Ascending aorta (tissue), 2 donors: Measurements from ENCODE around the gene MUC5B. TPM values are rescaled to one million over a fixed set of nuclear protein-coding genes. Genes with fewer than 3 reads are reported as not detected.
A peak's percentile ranks its signal among the peaks of the same experiment; 100 is the strongest.

Source experiments
- DNase-seq, 2 donors: peaks; one replicate each; pipeline ENCODE4 v3.0.0-alpha.2; 2019; ENCODE audit warnings: low spot score in 2 of 2
- H3K27ac ChIP-seq, 2 donors: fragments of 200-600 bp; sonication (generic); one replicate each; pipeline ENCODE4 v1.5.1; 2016 to 2017; ENCODE audit warnings: mild to moderate bottlenecking in 1 of 2
- H3K27me3 ChIP-seq: fragments of 200-600 bp; sonication (generic); one replicate; pipeline ENCODE4 v1.5.1; 2017
- H3K36me3 ChIP-seq, 2 donors: fragments of 200-600 bp; sonication (generic); one replicate each; pipeline ENCODE4 v1.5.1; 2016
- H3K4me1 ChIP-seq, 2 donors: fragments of 200-600 bp; sonication (generic); one replicate each; pipeline ENCODE4 v1.5.1; 2016 to 2017; ENCODE audit warnings: mild to moderate bottlenecking in 1 of 2
- H3K4me3 ChIP-seq, 2 donors: fragments of 200-600 bp; sonication (generic); one replicate each; pipeline ENCODE4 v1.5.1; 2016 to 2017; ENCODE audit warnings: mild to moderate bottlenecking in 1 of 2
- H3K9me3 ChIP-seq, 2 donors: fragments of 200-600 bp; sonication (generic); one replicate each; pipeline ENCODE4 v1.5.1; 2016
- CTCF ChIP-seq, 3 experiments: fragments of 200-600 bp in 2 of 3; fragments of 450-650 bp in 1 of 3; sonication (generic) in 2 of 3; IDR thresholded peaks; one replicate each; pipeline ENCODE4 v1.5.1; 2016 to 2019; ENCODE audit warnings: antibody characterized with exemption in 3 of 3, mild to moderate bottlenecking in 1 of 3, moderate library complexity in 1 of 3
- intact Hi-C: fragments of 100-400 bp; cut with DNase I; formaldehyde crosslinking; loops from one replicate; pipeline ENCODE4 v1.15.1; 2023
- total RNA-seq: library from RNA; depleted of rRNA; stranded (reverse); fragments of >200 nt; gene quantifications from one replicate; pipeline ENCODE4 v1.1.0, GENCODE V29; 2016

Gene MUC5B
- total RNA-seq, 1 donor from 2014 or later, result under 0.01 TPM

- H3K4me1 ChIP-seq, result no peaks in the 10 kb centered on the region
- H3K36me3 ChIP-seq, result no peaks in the 10 kb centered on the region
- peak in 1 of 2 donors; percentile 52 for DNase-seq
- intact Hi-C loops, result loop anchor here (10.0 kb wide), 1 partner anchor 99 kb away; the partner anchor contains the start of gene TOLLIP
- H3K27ac ChIP-seq, result no peak overlapping the region
- TF ChIP-seq CTCF (IDR thresholded peaks at IDR 0.05), result no peak
- H3K9me3 ChIP-seq, result no peaks in the 10 kb centered on the region
- H3K4me3 ChIP-seq, result no peak overlapping the region
- H3K27me3 ChIP-seq, result no peaks in the 10 kb centered on the region
These were observed 17.5 kb upstream of the MUC5B start for GRCh38 chr11:1205121-1205986.

- intact Hi-C loops, result loop anchor here (10.0 kb wide), 1 partner anchor 99 kb away; the partner anchor contains the start of gene TOLLIP
- Histone ChIP-seq H3K4me1 (no peaks in the 10 kb centered on the region), H3K27me3 (no peaks in the 10 kb centered on the region), H3K36me3 (no peaks in the 10 kb centered on the region), H3K27ac (no peak overlapping the region), H3K4me3 (no peak overlapping the region), H3K9me3 (no peaks in the 10 kb centered on the region)
- no peak for TF ChIP-seq CTCF (IDR thresholded peaks at IDR 0.05)
- peak in 1 of 2 donors; percentile 39 for DNase-seq
These were observed 16.9 kb upstream of the MUC5B start for GRCh38 chr11:1205987-1206331.

GRCh38 chr11:1206391-1207271 lies 16.2 kb upstream of the MUC5B start:
- no peak for TF ChIP-seq CTCF (IDR thresholded peaks at IDR 0.05)
- Histone ChIP-seq H3K36me3 (no peaks in the 10 kb centered on the region), H3K4me1 (no peaks in the 10 kb centered on the region), H3K4me3 (no peak overlapping the region), H3K27ac (no peak overlapping the region), H3K27me3 (no peaks in the 10 kb centered on the region), H3K9me3 (peaks cover 4 to 6% of the 10 kb centered on the region in 2 donors)
- peak in 1 of 2 donors; percentile 52 for DNase-seq
- intact Hi-C loops, result loop anchor here (10.0 kb wide), 1 partner anchor 98 kb away; the partner anchor contains the start of gene TOLLIP

GRCh38 chr11:1207401-1208143 lies 15.3 kb upstream of the MUC5B start:
- intact Hi-C loops, result loop anchor here (10.0 kb wide), 1 partner anchor 97 kb away; the partner anchor contains the start of gene TOLLIP
- no peak overlapping the region for H3K4me3 ChIP-seq
- DNase-seq, result peak in 1 of 2 donors; percentile 56
- H3K9me3 ChIP-seq, result peaks cover 7 to 12% of the 10 kb centered on the region in 2 donors
- TF ChIP-seq CTCF (IDR thresholded peaks at IDR 0.05), result no peak
- H3K27ac ChIP-seq, result no peak overlapping the region
- no peaks in the 10 kb centered on the region for H3K4me1 ChIP-seq
- no peaks in the 10 kb centered on the region for H3K27me3 ChIP-seq
- H3K36me3 ChIP-seq, result no peaks in the 10 kb centered on the region

GRCh38 chr11:1208144-1208393 lies 14.8 kb upstream of the MUC5B start:
- peaks cover 7 to 12% of the 10 kb centered on the region in 2 donors for H3K9me3 ChIP-seq
- no peaks in the 10 kb centered on the region for H3K27me3 ChIP-seq
- no peak for TF ChIP-seq CTCF (IDR thresholded peaks at IDR 0.05)
- no peaks in the 10 kb centered on the region for H3K4me1 ChIP-seq
- DNase-seq, result no peak
- no peaks in the 10 kb centered on the region for H3K36me3 ChIP-seq
- H3K27ac ChIP-seq, result no peak overlapping the region
- H3K4me3 ChIP-seq, result no peak overlapping the region
- intact Hi-C loops, result loop anchor here (10.0 kb wide), 1 partner anchor 97 kb away; the partner anchor contains the start of gene TOLLIP
